H9 (cell line): Measurements from ENCODE around the gene CRHR2. TPM values are rescaled to one million over a fixed set of nuclear protein-coding genes. Genes with fewer than 3 reads are reported as not detected.

Source experiments
- DNase-seq: peaks from one replicate; pipeline ENCODE4 v3.0.0-alpha.2; 2017
- H2AFZ ChIP-seq: one replicate; pipeline ENCODE4 v1.6.1; 2013; ENCODE audit warnings: mild to moderate bottlenecking, low read length, control low read depth, moderate library complexity
- H2AK5ac ChIP-seq: 2 replicates; pipeline ENCODE4 v1.6.1; 2013; ENCODE audit warnings: low read length, control low read depth, mixed read lengths; ENCODE audit not compliant: insufficient read length
- H2BK120ac ChIP-seq: one replicate; pipeline ENCODE4 v1.6.1; 2013; ENCODE audit warnings: low read depth, mild to moderate bottlenecking, low read length, control low read depth, inconsistent platforms; ENCODE audit not compliant: poor library complexity, severe bottlenecking
- H2BK12ac ChIP-seq: 2 replicates; pipeline ENCODE4 v1.6.1; 2013; ENCODE audit warnings: low read length, control low read depth, mixed read lengths, low read depth; ENCODE audit not compliant: insufficient read length
- H2BK15ac ChIP-seq: 2 replicates; pipeline ENCODE4 v1.6.1; 2013; ENCODE audit warnings: low read depth, low read length, control low read depth
- H2BK20ac ChIP-seq: one replicate; pipeline ENCODE4 v1.6.1; 2013; ENCODE audit warnings: low read depth, mild to moderate bottlenecking, low read length, control low read depth, inconsistent platforms; ENCODE audit not compliant: poor library complexity, severe bottlenecking
- H2BK5ac ChIP-seq: 2 replicates; pipeline ENCODE4 v1.6.1; 2013; ENCODE audit warnings: low read length, control low read depth, mixed read lengths; ENCODE audit not compliant: insufficient read length
- H3K14ac ChIP-seq: 2 replicates; pipeline ENCODE4 v1.6.1; 2013; ENCODE audit warnings: low read length, control low read depth; ENCODE audit not compliant: insufficient read depth
- H3K18ac ChIP-seq: 2 replicates; pipeline ENCODE4 v1.6.1; 2013; ENCODE audit warnings: low read depth, mild to moderate bottlenecking, mixed read lengths, low read length, control low read depth; ENCODE audit not compliant: insufficient read length
- H3K23ac ChIP-seq: 2 replicates; pipeline ENCODE4 v1.6.1; 2013; ENCODE audit warnings: low read length, control low read depth, mixed read lengths, low read depth; ENCODE audit not compliant: insufficient read length
- H3K23me2 ChIP-seq: 2 replicates; pipeline ENCODE4 v1.6.1; 2013; ENCODE audit warnings: low read depth, mild to moderate bottlenecking, mixed read lengths, low read length, control low read depth; ENCODE audit not compliant: insufficient read length, poor library complexity, severe bottlenecking
- H3K27ac ChIP-seq: 2 replicates; pipeline ENCODE4 v1.5.1; 2013; ENCODE audit warnings: low read length, control low read depth, mixed read lengths, low read depth; ENCODE audit not compliant: insufficient read length
- H3K27me3 ChIP-seq: 2 replicates; pipeline ENCODE4 v1.6.1; 2013; ENCODE audit warnings: low read length, control low read depth, inconsistent platforms; ENCODE audit not compliant: insufficient read depth
- H3K4ac ChIP-seq: 2 replicates; pipeline ENCODE4 v1.6.1; 2013; ENCODE audit warnings: low read depth, mild to moderate bottlenecking, control low read depth, inconsistent platforms, low read length, moderate library complexity
- H3K4me1 ChIP-seq: 2 replicates; pipeline ENCODE4 v1.6.1; 2013; ENCODE audit warnings: low read length, control low read depth, inconsistent platforms; ENCODE audit not compliant: insufficient read depth
- H3K4me2 ChIP-seq: 2 replicates; pipeline ENCODE4 v1.6.1; 2013; ENCODE audit warnings: low read length, control low read depth, mixed read lengths; ENCODE audit not compliant: insufficient read length, insufficient read depth
- H3K56ac ChIP-seq: 2 replicates; pipeline ENCODE4 v1.6.1; 2013; ENCODE audit warnings: low read depth, mild to moderate bottlenecking, mixed read lengths, low read length, control low read depth; ENCODE audit not compliant: insufficient read length
- H3K79me1 ChIP-seq: 2 replicates; pipeline ENCODE4 v1.6.1; 2013; ENCODE audit warnings: low read depth, mild to moderate bottlenecking, moderate library complexity, low read length, control low read depth, inconsistent platforms; ENCODE audit not compliant: insufficient read depth, poor library complexity, severe bottlenecking
- H3K79me2 ChIP-seq: 2 replicates; pipeline ENCODE4 v1.6.1; 2013; ENCODE audit warnings: low read length, control low read depth, inconsistent platforms; ENCODE audit not compliant: insufficient read depth
- H3K9ac ChIP-seq: 2 replicates; pipeline ENCODE4 v1.6.1; 2013; ENCODE audit warnings: low read length, control low read depth, mixed read lengths; ENCODE audit not compliant: insufficient read length; ENCODE audit errors: extremely low read depth
- H3K9me3 ChIP-seq: one replicate; pipeline ENCODE4 v1.6.1; 2013; ENCODE audit warnings: low read depth, low read length, inconsistent platforms; ENCODE audit not compliant: control insufficient read depth
- H3T11ph ChIP-seq: one replicate; pipeline ENCODE4 v1.6.1; 2013; ENCODE audit warnings: mild to moderate bottlenecking, low read length, control low read depth, inconsistent platforms
- H4K20me1 ChIP-seq: one replicate; pipeline ENCODE4 v1.6.1; 2013; ENCODE audit not compliant: control insufficient read depth, insufficient read length, insufficient read depth
- H4K5ac ChIP-seq: 2 replicates; pipeline ENCODE4 v1.6.1; 2013; ENCODE audit warnings: low read depth, mild to moderate bottlenecking, mixed read lengths, low read length, control low read depth; ENCODE audit not compliant: insufficient read length
- H4K8ac ChIP-seq: replicated peaks from 2 replicates; pipeline ENCODE4 v1.6.1; 2013; ENCODE audit warnings: low read length, control low read depth, mixed read lengths, low read depth; ENCODE audit not compliant: insufficient read length
- H4K91ac ChIP-seq: 2 replicates; pipeline ENCODE4 v1.6.1; 2013; ENCODE audit warnings: low read depth, mild to moderate bottlenecking, moderate library complexity, mixed read lengths, low read length, control low read depth; ENCODE audit not compliant: insufficient read length
- H3K27ac Mint-ChIP-seq, 3 experiments: 2 replicates in 2 of 3; 3 replicates in 1 of 3; pipeline ENCODE4 v1.8.0; 2020 to 2021; ENCODE audit warnings: mixed read lengths in 3 of 3, mild to moderate bottlenecking in 1 of 3, moderate library complexity in 1 of 3
- H3K27me3 Mint-ChIP-seq: 2 replicates; pipeline ENCODE4 v1.8.0; 2021; ENCODE audit warnings: low read depth, mild to moderate bottlenecking, moderate library complexity, mixed read lengths
- H3K36me3 Mint-ChIP-seq, 3 experiments: 2 replicates in 2 of 3; 3 replicates in 1 of 3; pipeline ENCODE4 v1.8.0; 2020 to 2021; ENCODE audit warnings: low read depth in 3 of 3, mixed read lengths in 3 of 3; ENCODE audit not compliant: insufficient read depth in 1 of 3
- H3K4me1 Mint-ChIP-seq, 2 experiments: 2 replicates each; pipeline ENCODE4 v1.8.0; 2020; ENCODE audit warnings: mixed read lengths in 2 of 2
- H3K4me3 Mint-ChIP-seq, 2 experiments: 2 replicates in 1 of 2; 3 replicates in 1 of 2; pipeline ENCODE4 v1.8.0; 2020 to 2021; ENCODE audit warnings: mild to moderate bottlenecking in 2 of 2, mixed read lengths in 2 of 2, moderate library complexity in 1 of 2
- H3K9me3 Mint-ChIP-seq, 2 experiments: 2 replicates in 1 of 2; 3 replicates in 1 of 2; pipeline ENCODE4 v1.8.0; 2020; ENCODE audit warnings: mild to moderate bottlenecking in 2 of 2, mixed read lengths in 2 of 2, moderate library complexity in 1 of 2
- WGBS: extraction: QIAGEN DNeasy Blood & Tissue Kit; methylation state at CpG from one replicate; pipeline ENCODE4 v1.1.7; 2013; ENCODE audit warnings: missing lambda C conversion rate, low lambda C conversion rate, mixed read lengths; ENCODE audit not compliant: insufficient read length; ENCODE audit errors: extremely low coverage; 5-methylcytosine and 5-hydroxymethylcytosine counted together
- total RNA-seq: library from RNA; stranded (reverse); gene quantifications from 2 replicates; pipeline ENCODE4 v1.2.1, GENCODE V29; 2021
- TF ChIP-seq, protein P1 (sequence below): fragments of 200-600 bp; sonication (generic); conservative IDR thresholded peaks from 3 replicates; pipeline ENCODE4 v1.8.0; 2021; ENCODE audit warnings: antibody characterized with exemption, mild to moderate bottlenecking

CRHR2 gene
- total RNA-seq, 1 experiment from 2014 or later = 0.07 TPM

DNA sequence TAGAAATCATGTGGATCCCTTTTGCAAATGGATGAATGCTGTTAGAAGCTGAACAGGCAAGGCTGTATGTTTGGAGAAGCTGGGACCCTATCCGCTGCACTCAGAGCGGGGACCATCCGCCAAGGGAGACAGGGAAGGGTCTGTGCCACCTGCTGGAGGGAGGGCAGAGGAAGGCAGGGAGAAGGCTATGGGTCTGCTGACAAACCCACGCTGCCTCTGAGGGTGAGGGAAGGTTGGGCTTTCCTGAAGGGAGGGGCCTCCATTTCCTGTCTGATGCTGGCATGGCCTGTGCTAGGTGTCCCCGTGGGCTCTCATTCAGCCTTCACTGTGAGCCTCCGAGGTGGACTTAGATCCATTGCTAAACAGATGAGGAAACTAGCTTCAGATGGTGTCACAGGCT, 5.3 kb upstream of the CRHR2 start:
- H2BK5ac ChIP-seq = no peak overlapping the region
- H3K4me1 ChIP-seq = peaks cover 3% of the 10 kb centered on the region; the same call in 1 of the 2 replicates
- H3K9me3 Mint-ChIP-seq = no peaks in the 10 kb centered on the region
- H3K27me3 Mint-ChIP-seq = peaks cover 46% of the 10 kb centered on the region
- no peak overlapping the region for H3K14ac ChIP-seq
- H3K4me1 Mint-ChIP-seq = peaks cover 10 to 11% of the 10 kb centered on the region in 2 experiments; a peak in 3 of 4 replicates
- no peak overlapping the region for H3K4me2 ChIP-seq
- DNase-seq = peak; percentile 39
- no peak overlapping the region for H3K27ac ChIP-seq
- WGBS = no CpG with 5 or more reads among the region's 6 CpGs
- H4K91ac ChIP-seq = no peak overlapping the region
- H3K23me2 ChIP-seq = peaks cover 2% of the 10 kb centered on the region
- no peak overlapping the region for H2AK5ac ChIP-seq
- no peaks in the 10 kb centered on the region for H3K79me1 ChIP-seq
- H3K56ac ChIP-seq = no peak overlapping the region
- no peaks in the 10 kb centered on the region; a peak in 1 of 7 replicates for H3K36me3 Mint-ChIP-seq
- no peak overlapping the region for H3T11ph ChIP-seq
- no peaks in the 10 kb centered on the region for H3K79me2 ChIP-seq
- no peak overlapping the region for H3K18ac ChIP-seq
- no peak overlapping the region for H2BK20ac ChIP-seq
- TF ChIP-seq, protein P1, sequence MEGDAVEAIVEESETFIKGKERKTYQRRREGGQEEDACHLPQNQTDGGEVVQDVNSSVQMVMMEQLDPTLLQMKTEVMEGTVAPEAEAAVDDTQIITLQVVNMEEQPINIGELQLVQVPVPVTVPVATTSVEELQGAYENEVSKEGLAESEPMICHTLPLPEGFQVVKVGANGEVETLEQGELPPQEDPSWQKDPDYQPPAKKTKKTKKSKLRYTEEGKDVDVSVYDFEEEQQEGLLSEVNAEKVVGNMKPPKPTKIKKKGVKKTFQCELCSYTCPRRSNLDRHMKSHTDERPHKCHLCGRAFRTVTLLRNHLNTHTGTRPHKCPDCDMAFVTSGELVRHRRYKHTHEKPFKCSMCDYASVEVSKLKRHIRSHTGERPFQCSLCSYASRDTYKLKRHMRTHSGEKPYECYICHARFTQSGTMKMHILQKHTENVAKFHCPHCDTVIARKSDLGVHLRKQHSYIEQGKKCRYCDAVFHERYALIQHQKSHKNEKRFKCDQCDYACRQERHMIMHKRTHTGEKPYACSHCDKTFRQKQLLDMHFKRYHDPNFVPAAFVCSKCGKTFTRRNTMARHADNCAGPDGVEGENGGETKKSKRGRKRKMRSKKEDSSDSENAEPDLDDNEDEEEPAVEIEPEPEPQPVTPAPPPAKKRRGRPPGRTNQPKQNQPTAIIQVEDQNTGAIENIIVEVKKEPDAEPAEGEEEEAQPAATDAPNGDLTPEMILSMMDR = 0 out of 3 replicates have a peak, but pooled peaks have one; percentile 15
- H2AFZ ChIP-seq = no peak overlapping the region
- H3K27me3 ChIP-seq = peaks cover 6% of the 10 kb centered on the region; the same call in 1 of the 2 replicates
- no peak overlapping the region for H3K4me3 Mint-ChIP-seq
- H3K27ac Mint-ChIP-seq = no peak overlapping the region
- H4K20me1 ChIP-seq = no peaks in the 10 kb centered on the region
- H4K5ac ChIP-seq = no peak overlapping the region
- no peak overlapping the region for H2BK15ac ChIP-seq
- H2BK120ac ChIP-seq = no peak overlapping the region
- H3K4ac ChIP-seq = no peak overlapping the region
- no peaks in the 10 kb centered on the region for H3K9me3 ChIP-seq
- no peak overlapping the region for H3K23ac ChIP-seq
- no peak overlapping the region for H4K8ac ChIP-seq
- H2BK12ac ChIP-seq = no peak overlapping the region
- no peak overlapping the region for H3K9ac ChIP-seq
